Body of pancreas (tissue), 4 donors: Measurements from ENCODE around the gene NR6A1.

Source experiments
- POLR2A ChIP-seq, 3 donors: fragments of 450-650 bp; IDR thresholded peaks; one replicate each; pipeline ENCODE4 v1.6.1; 2016; ENCODE audit warnings: antibody characterized with exemption in 3 of 3, mild to moderate bottlenecking in 2 of 3
- TF ChIP-seq, protein P1 (sequence below), 7 experiments: fragments of 450-650 bp in 4 of 7; fragments of 200-600 bp in 3 of 7; sonication (generic) in 3 of 7; IDR thresholded peaks; one replicate each; pipeline ENCODE4 v1.5.1; 2016 to 2019; ENCODE audit warnings: antibody characterized with exemption in 7 of 7

DNA sequence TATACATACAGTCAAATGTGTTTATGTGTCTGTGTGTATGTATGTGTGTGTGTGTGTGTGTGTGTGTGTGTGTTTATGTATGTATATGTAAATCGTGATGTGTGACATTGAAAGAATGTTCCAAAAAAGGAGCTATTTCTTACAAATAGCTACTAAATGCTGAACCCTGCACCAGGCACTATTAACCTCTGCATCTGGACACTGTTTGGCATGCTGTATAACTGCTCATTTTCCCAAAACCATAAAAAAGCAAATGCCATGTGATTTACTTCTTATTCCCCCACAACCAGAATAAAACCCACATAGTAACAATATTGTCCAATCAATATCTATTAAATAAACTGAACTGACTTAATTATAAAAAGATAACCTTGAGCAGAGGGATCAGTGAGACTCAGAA lies 91.1 kb downstream of the NR6A1 start:
- TF ChIP-seq, protein P1, sequence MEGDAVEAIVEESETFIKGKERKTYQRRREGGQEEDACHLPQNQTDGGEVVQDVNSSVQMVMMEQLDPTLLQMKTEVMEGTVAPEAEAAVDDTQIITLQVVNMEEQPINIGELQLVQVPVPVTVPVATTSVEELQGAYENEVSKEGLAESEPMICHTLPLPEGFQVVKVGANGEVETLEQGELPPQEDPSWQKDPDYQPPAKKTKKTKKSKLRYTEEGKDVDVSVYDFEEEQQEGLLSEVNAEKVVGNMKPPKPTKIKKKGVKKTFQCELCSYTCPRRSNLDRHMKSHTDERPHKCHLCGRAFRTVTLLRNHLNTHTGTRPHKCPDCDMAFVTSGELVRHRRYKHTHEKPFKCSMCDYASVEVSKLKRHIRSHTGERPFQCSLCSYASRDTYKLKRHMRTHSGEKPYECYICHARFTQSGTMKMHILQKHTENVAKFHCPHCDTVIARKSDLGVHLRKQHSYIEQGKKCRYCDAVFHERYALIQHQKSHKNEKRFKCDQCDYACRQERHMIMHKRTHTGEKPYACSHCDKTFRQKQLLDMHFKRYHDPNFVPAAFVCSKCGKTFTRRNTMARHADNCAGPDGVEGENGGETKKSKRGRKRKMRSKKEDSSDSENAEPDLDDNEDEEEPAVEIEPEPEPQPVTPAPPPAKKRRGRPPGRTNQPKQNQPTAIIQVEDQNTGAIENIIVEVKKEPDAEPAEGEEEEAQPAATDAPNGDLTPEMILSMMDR (IDR thresholded peaks at IDR 0.05), result no peak
- TF ChIP-seq POLR2A (IDR thresholded peaks at IDR 0.05), result no peak
